Upper lobe of right lung (tissue), 1 donor: ENCODE results near the gene SRGN. TPM values are rescaled to one million over a fixed set of nuclear protein-coding genes. Genes with fewer than 3 reads are reported as not detected.

Source experiments
- ATAC-seq: fragments of 200-7000 bp; cut with Tn5 transposase; one replicate; pipeline ENCODE4 v1.9.1; 2020; ENCODE audit warnings: mild to moderate bottlenecking, moderate library complexity
- DNase-seq: peaks from one replicate; pipeline ENCODE4 v3.0.0-alpha.2; 2020
- H3K27ac ChIP-seq: fragments of 200-600 bp; one replicate; pipeline ENCODE4 v1.8.0; 2022
- H3K27me3 ChIP-seq: fragments of 200-600 bp; one replicate; pipeline ENCODE4 v1.8.0; 2022; ENCODE audit warnings: mild to moderate bottlenecking
- H3K36me3 ChIP-seq: fragments of 200-600 bp; one replicate; pipeline ENCODE4 v1.8.0; 2022
- H3K4me1 ChIP-seq: fragments of 200-600 bp; one replicate; pipeline ENCODE4 v1.8.0; 2022
- H3K4me3 ChIP-seq: fragments of 200-600 bp; one replicate; pipeline ENCODE4 v1.8.0; 2022; ENCODE audit warnings: mild to moderate bottlenecking
- H3K9me3 ChIP-seq: fragments of 200-600 bp; one replicate; pipeline ENCODE4 v1.8.0; 2022
- CTCF ChIP-seq: fragments of 200-600 bp; IDR thresholded peaks from one replicate; pipeline ENCODE4 v1.8.0; 2022; ENCODE audit warnings: antibody characterized with exemption
- intact Hi-C: fragments of 100-400 bp; cut with DNase I; formaldehyde crosslinking; loops from one replicate; pipeline ENCODE4 v1.11.0; 2022
- total RNA-seq: library from RNA; stranded (reverse); fragmentation: NEBNext Ultra II Directional; extraction: Animal tissue kit (Norgen Biotek cat#: 25700); gene quantifications from one replicate; pipeline ENCODE4 v1.2.1, GENCODE V29; 2021
- donor health status: DM: no; HTN: yes; CAD: no; lungs with severe emphysema.

SRGN gene
- total RNA-seq, 1 donor from 2014 or later: 225 TPM

- TF ChIP-seq CTCF: peak; percentile 29
- peaks cover 39% of the 10 kb centered on the region for H3K4me1 ChIP-seq
- DNase-seq: peak; percentile 80
- no peaks in the 10 kb centered on the region for H3K36me3 ChIP-seq
- peak overlapping the region; percentile 73 for H3K27ac ChIP-seq
- H3K27me3 ChIP-seq: no peaks in the 10 kb centered on the region
- H3K4me3 ChIP-seq: peak overlapping the region; percentile 16
- intact Hi-C loops: no loop called here
- no peaks in the 10 kb centered on the region for H3K9me3 ChIP-seq
- ATAC-seq: peak; percentile 56
Measured at GRCh38 chr10:69057261-69057950, 30.5 kb upstream of the SRGN start.

GRCh38 chr10:69057951-69058297 lies 30.0 kb upstream of the SRGN start:
- H3K9me3 ChIP-seq: no peaks in the 10 kb centered on the region
- H3K4me3 ChIP-seq: no peak overlapping the region
- H3K4me1 ChIP-seq: peaks cover 43% of the 10 kb centered on the region
- DNase-seq: no peak
- H3K27me3 ChIP-seq: no peaks in the 10 kb centered on the region
- TF ChIP-seq CTCF: no peak
- H3K27ac ChIP-seq: peak overlapping the region; percentile 73
- H3K36me3 ChIP-seq: no peaks in the 10 kb centered on the region
- no peak for ATAC-seq
- intact Hi-C loops: no loop called here

- ATAC-seq (no peak), DNase-seq (no peak)
- Histone ChIP-seq H3K27me3 (no peaks in the 10 kb centered on the region), H3K4me1 (peaks cover 53% of the 10 kb centered on the region), H3K4me3 (no peak overlapping the region), H3K27ac (no peak overlapping the region), H3K9me3 (no peaks in the 10 kb centered on the region), H3K36me3 (no peaks in the 10 kb centered on the region)
- TF ChIP-seq CTCF: no peak
- intact Hi-C loops: no loop called here
Measured at GRCh38 chr10:69060127-69060798, 27.6 kb upstream of the SRGN start.

GRCh38 chr10:69061305-69062161 lies 26.4 kb upstream of the SRGN start:
- Histone ChIP-seq H3K27me3 (no peaks in the 10 kb centered on the region), H3K4me1 (peaks cover 45% of the 10 kb centered on the region), H3K36me3 (no peaks in the 10 kb centered on the region), H3K9me3 (no peaks in the 10 kb centered on the region), H3K4me3 (peak overlapping the region; percentile 40), H3K27ac (peak overlapping the region; percentile 91)
- DNase-seq (peak; percentile 73), ATAC-seq (peak; percentile 79)
- no peak for TF ChIP-seq CTCF
- intact Hi-C loops: no loop called here

GRCh38 chr10:69062901-69063300 lies 25.0 kb upstream of the SRGN start:
- Histone ChIP-seq H3K9me3 (no peaks in the 10 kb centered on the region), H3K4me1 (peaks cover 33% of the 10 kb centered on the region), H3K27ac (peak overlapping the region; percentile 91), H3K36me3 (no peaks in the 10 kb centered on the region), H3K27me3 (no peaks in the 10 kb centered on the region), H3K4me3 (no peak overlapping the region)
- ATAC-seq (no peak), DNase-seq (no peak)
- TF ChIP-seq CTCF: no peak
- intact Hi-C loops: no loop called here
